Liver (tissue), 9 donors: ENCODE results near the gene SLC51B. TPM values are rescaled to one million over a fixed set of nuclear protein-coding genes. Genes with fewer than 3 reads are reported as not detected.
A peak's percentile ranks its signal among the peaks of the same experiment; 100 is the strongest.

Experiments used
- DNase-seq: peaks from one replicate; pipeline ENCODE4 v3.0.0-alpha.2; 2017; ENCODE audit warnings: low spot score
- H3K27ac ChIP-seq, 2 donors: one replicate each; pipeline ENCODE4 v1.7.0; 2013; ENCODE audit warnings: inconsistent platforms in 2 of 2, low read length in 2 of 2, control low read depth in 1 of 2, low read depth in 1 of 2, mild to moderate bottlenecking in 1 of 2
- H3K27me3 ChIP-seq, 4 donors: one replicate each; pipeline versions ENCODE4 v1.6.1 to v1.7.0; 2013; ENCODE audit warnings: low read length in 3 of 4, inconsistent platforms in 1 of 4, mild to moderate bottlenecking in 1 of 4, moderate library complexity in 1 of 4; ENCODE audit not compliant: control insufficient read depth in 4 of 4, insufficient read depth in 4 of 4
- H3K36me3 ChIP-seq, 4 donors: one replicate each; pipeline versions ENCODE4 v1.6.1 to v1.7.0; 2013; ENCODE audit warnings: low read length in 3 of 4, mild to moderate bottlenecking in 3 of 4, low read depth in 1 of 4, moderate library complexity in 1 of 4; ENCODE audit not compliant: control insufficient read depth in 4 of 4, insufficient read depth in 3 of 4
- H3K4me1 ChIP-seq, 4 donors: one replicate each; pipeline versions ENCODE4 v1.6.1 to v1.7.0; 2013; ENCODE audit warnings: low read length in 3 of 4, mild to moderate bottlenecking in 3 of 4, moderate library complexity in 1 of 4; ENCODE audit not compliant: control insufficient read depth in 4 of 4, insufficient read depth in 4 of 4
- H3K4me3 ChIP-seq, 3 donors: one replicate each; pipeline versions ENCODE4 v1.6.1 to v1.7.0; 2013; ENCODE audit warnings: low read length in 3 of 3, control low read depth in 1 of 3, low read depth in 1 of 3, mild to moderate bottlenecking in 1 of 3
- H3K9ac ChIP-seq, 2 donors: one replicate each; pipeline ENCODE4 v1.7.0; 2013; ENCODE audit warnings: low read length in 2 of 2, mild to moderate bottlenecking in 2 of 2, moderate library complexity in 2 of 2, control low read depth in 1 of 2, low read depth in 1 of 2
- H3K9me3 ChIP-seq, 4 donors: one replicate each; pipeline versions ENCODE4 v1.6.1 to v1.7.0; 2013; ENCODE audit warnings: low read length in 3 of 4; ENCODE audit not compliant: control insufficient read depth in 4 of 4
- CTCF ChIP-seq: fragments of 150-350 bp; IDR thresholded peaks from 2 replicates; pipeline ENCODE4 v1.5.1; 2017; ENCODE audit warnings: improper control_type of control experiment, low read depth, low read length; ENCODE audit not compliant: missing input control
- FOXA1 ChIP-seq: IDR thresholded peaks from 2 replicates; pipeline ENCODE4 v1.6.1; 2016; ENCODE audit warnings: antibody characterized with exemption
- FOXA2 ChIP-seq: IDR thresholded peaks from 2 replicates; pipeline ENCODE4 v1.6.1; 2016; ENCODE audit warnings: antibody characterized with exemption
- GABPA ChIP-seq, 2 donors: IDR thresholded peaks in 1 of 2; conservative IDR thresholded peaks in 1 of 2; 2 replicates each; pipeline ENCODE4 v1.6.1; 2016; ENCODE audit warnings: antibody characterized with exemption in 2 of 2, mild to moderate bottlenecking in 1 of 2, moderate library complexity in 1 of 2
- HNF4A ChIP-seq, 2 donors: conservative IDR thresholded peaks; 2 replicates each; pipeline ENCODE4 v1.6.1; 2016; ENCODE audit warnings: antibody characterized with exemption in 2 of 2, mild to moderate bottlenecking in 2 of 2
- HNF4G ChIP-seq: IDR thresholded peaks from 2 replicates; pipeline ENCODE4 v1.6.1; 2016; ENCODE audit warnings: antibody characterized with exemption
- JUND ChIP-seq, 2 donors: IDR thresholded peaks; 2 replicates each; pipeline ENCODE4 v1.6.1; 2016; ENCODE audit warnings: antibody characterized with exemption in 2 of 2
- MAX ChIP-seq: IDR thresholded peaks from 2 replicates; pipeline ENCODE4 v1.6.1; 2016; ENCODE audit warnings: antibody characterized with exemption
- NR2F2 ChIP-seq: IDR thresholded peaks from 2 replicates; pipeline ENCODE4 v1.6.1; 2016; ENCODE audit warnings: antibody characterized with exemption
- RAD21 ChIP-seq, 2 donors: IDR thresholded peaks; 2 replicates each; pipeline ENCODE4 v1.6.1; 2016; ENCODE audit warnings: antibody characterized with exemption in 2 of 2, mild to moderate bottlenecking in 2 of 2
- REST ChIP-seq: IDR thresholded peaks from 2 replicates; pipeline ENCODE4 v1.6.1; 2016; ENCODE audit warnings: antibody characterized with exemption, mild to moderate bottlenecking
- RXRA ChIP-seq, 2 donors: IDR thresholded peaks; 2 replicates each; pipeline ENCODE4 v1.6.1; 2017 to 2018; ENCODE audit warnings: antibody characterized with exemption in 2 of 2, mild to moderate bottlenecking in 1 of 2
- SP1 ChIP-seq: IDR thresholded peaks from 2 replicates; pipeline ENCODE4 v1.6.1; 2018; ENCODE audit warnings: antibody characterized with exemption, mild to moderate bottlenecking
- TAF1 ChIP-seq: conservative IDR thresholded peaks from 2 replicates; pipeline ENCODE4 v1.6.1; 2016; ENCODE audit warnings: antibody characterized with exemption, mild to moderate bottlenecking
- YY1 ChIP-seq: IDR thresholded peaks from 2 replicates; pipeline ENCODE4 v1.6.1; 2016; ENCODE audit warnings: antibody characterized with exemption, mild to moderate bottlenecking
- WGBS: extraction: QIAGEN DNeasy Blood & Tissue Kit; methylation state at CpG from one replicate; pipeline ENCODE4 v1.1.7; 2013; 5-methylcytosine and 5-hydroxymethylcytosine counted together
- polyA plus RNA-seq, 2 donors: library from polyadenylated mRNA; stranded (reverse) in 1 of 2; unstranded in 1 of 2; fragments of 200-250 nt in 1 of 2; fragments of >200 nt in 1 of 2; fragmentation: Nextera tagmentation in 1 of 2; extraction: Ambion mirVana in 1 of 2; gene quantifications; one replicate each; pipeline versions ENCODE4 v1.2.1 to v1.2.3, GENCODE V29; 2013 to 2015
- total RNA-seq, 2 donors: library from RNA; depleted of rRNA; stranded (reverse); fragments of >200 nt; gene quantifications; one replicate each; pipeline ENCODE4 v1.2.3, GENCODE V29; 2014
- TF ChIP-seq, protein P1 (sequence below): IDR thresholded peaks from 2 replicates; pipeline ENCODE4 v1.6.1; 2016; ENCODE audit warnings: antibody characterized with exemption
- TF ChIP-seq, protein P2 (sequence below): IDR thresholded peaks from 2 replicates; pipeline ENCODE4 v1.6.1; 2016; ENCODE audit warnings: antibody characterized with exemption
- donor health status: healthy.
- donor health status: healthy.
- donor health status: healthy.
- donor health status: healthy.
- donor health status: healthy.

SLC51B gene
- total and polyA plus RNA-seq, 4 donors: 0.25 to 2.1 (median 1.1) TPM

DNA sequence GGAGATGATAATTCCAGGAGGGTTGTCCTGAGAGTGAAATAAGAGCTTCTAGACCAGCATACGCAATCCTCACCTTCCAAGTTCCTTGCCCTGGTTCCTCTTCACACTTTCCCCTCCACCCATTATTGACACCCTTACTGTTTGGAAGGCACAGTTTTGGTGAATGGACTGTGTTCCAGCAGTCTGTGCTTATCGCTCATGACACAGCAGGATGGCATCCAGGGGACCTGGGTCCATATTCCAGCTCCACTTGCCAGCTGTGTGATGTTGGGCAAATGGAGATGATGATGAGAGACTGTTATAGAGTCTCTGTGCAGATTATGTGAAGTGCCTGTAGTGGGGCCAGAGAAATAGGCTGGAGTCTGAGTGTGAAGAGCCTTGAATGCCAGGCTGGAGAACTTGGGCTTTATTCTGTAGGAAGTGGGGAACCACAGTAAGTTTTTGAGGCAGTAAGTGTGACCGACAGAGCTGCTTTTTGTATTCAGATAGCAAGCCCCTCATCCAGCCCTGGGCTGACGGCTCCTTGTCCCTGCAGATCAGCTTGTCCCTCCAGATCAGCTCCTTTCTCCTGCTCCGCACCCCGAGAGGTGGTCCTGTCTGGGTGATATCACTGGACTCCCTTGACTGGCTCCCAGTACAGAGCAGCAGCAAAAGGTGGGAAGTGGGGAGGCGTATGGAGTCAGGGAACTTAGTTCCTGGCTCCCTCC, 39.5 kb downstream of the SLC51B start:
- H3K9ac ChIP-seq: no peak overlapping the region
- no peak for TF ChIP-seq TAF1
- no peak for TF ChIP-seq GABPA (IDR thresholded peaks at IDR 0.05 in 1 of 2, conservative IDR thresholded peaks at IDR 0.05 in 1 of 2)
- peak; percentile 68 for TF ChIP-seq FOXA2
- TF ChIP-seq MAX: no peak
- TF ChIP-seq CTCF: no peak
- peak; percentile 13 to 42 for TF ChIP-seq RAD21 (IDR thresholded peaks at IDR 0.05)
- TF ChIP-seq SP1: peak; percentile 82
- TF ChIP-seq FOXA1: peak; percentile 29
- TF ChIP-seq NR2F2: no peak
- peak; percentile 88 for TF ChIP-seq HNF4G
- TF ChIP-seq HNF4A (conservative IDR thresholded peaks at IDR 0.05): peak; percentile 99
- peak; percentile 47 for TF ChIP-seq REST
- TF ChIP-seq, protein P1, sequence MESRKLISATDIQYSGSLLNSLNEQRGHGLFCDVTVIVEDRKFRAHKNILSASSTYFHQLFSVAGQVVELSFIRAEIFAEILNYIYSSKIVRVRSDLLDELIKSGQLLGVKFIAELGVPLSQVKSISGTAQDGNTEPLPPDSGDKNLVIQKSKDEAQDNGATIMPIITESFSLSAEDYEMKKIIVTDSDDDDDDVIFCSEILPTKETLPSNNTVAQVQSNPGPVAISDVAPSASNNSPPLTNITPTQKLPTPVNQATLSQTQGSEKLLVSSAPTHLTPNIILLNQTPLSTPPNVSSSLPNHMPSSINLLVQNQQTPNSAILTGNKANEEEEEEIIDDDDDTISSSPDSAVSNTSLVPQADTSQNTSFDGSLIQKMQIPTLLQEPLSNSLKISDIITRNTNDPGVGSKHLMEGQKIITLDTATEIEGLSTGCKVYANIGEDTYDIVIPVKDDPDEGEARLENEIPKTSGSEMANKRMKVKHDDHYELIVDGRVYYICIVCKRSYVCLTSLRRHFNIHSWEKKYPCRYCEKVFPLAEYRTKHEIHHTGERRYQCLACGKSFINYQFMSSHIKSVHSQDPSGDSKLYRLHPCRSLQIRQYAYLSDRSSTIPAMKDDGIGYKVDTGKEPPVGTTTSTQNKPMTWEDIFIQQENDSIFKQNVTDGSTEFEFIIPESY: no peak
- TF ChIP-seq RXRA (IDR thresholded peaks at IDR 0.05): peak; percentile 66 to 91
- TF ChIP-seq, protein P2, sequence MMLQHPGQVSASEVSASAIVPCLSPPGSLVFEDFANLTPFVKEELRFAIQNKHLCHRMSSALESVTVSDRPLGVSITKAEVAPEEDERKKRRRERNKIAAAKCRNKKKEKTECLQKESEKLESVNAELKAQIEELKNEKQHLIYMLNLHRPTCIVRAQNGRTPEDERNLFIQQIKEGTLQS: no peak
- TF ChIP-seq JUND (IDR thresholded peaks at IDR 0.05): peak in 1 of 2 donors; percentile 83
- TF ChIP-seq YY1: peak; percentile 87
- H3K36me3 ChIP-seq: no peaks in the 10 kb centered on the region
- no peak overlapping the region for H3K4me3 ChIP-seq
- peaks cover 17 to 39% (median 27%) of the 10 kb centered on the region in 4 donors for H3K4me1 ChIP-seq
- no peaks in the 10 kb centered on the region for H3K27me3 ChIP-seq
- DNase-seq: no peak
- WGBS: 77% methylated on average over 7 of the region's 7 CpGs
- H3K27ac ChIP-seq: peak overlapping the region; percentile 14 to 36
- H3K9me3 ChIP-seq: no peaks in the 10 kb centered on the region
